ENCODE measurements around the gene OLFM4.
"Not testable (repeated sequence)": the region's sequence is repeated elsewhere in the genome, so short reads cannot be mapped to it uniquely, and the experiment has no call there.

OLFM4 gene, protein sequence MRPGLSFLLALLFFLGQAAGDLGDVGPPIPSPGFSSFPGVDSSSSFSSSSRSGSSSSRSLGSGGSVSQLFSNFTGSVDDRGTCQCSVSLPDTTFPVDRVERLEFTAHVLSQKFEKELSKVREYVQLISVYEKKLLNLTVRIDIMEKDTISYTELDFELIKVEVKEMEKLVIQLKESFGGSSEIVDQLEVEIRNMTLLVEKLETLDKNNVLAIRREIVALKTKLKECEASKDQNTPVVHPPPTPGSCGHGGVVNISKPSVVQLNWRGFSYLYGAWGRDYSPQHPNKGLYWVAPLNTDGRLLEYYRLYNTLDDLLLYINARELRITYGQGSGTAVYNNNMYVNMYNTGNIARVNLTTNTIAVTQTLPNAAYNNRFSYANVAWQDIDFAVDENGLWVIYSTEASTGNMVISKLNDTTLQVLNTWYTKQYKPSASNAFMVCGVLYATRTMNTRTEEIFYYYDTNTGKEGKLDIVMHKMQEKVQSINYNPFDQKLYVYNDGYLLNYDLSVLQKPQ

DNA sequence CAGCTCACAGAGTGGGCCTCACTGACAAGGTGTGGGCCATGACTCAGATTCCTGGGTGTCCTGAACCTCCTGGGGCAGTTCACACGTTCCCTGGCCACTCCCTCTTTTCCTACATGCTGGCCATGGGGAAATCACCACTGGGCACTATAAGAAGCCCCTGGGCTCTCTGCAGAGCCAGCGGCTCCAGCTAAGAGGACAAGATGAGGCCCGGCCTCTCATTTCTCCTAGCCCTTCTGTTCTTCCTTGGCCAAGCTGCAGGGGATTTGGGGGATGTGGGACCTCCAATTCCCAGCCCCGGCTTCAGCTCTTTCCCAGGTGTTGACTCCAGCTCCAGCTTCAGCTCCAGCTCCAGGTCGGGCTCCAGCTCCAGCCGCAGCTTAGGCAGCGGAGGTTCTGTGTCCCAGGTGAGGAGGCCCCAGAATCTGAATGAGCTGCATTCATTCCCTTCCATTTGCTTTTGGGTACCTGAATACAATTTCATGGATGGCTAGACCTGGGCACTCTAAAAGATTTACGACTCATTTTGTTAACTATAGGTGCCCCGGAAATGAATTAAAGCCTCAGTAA lies at the start of gene OLFM4:
Gene OLFM4 (plus strand): TSS at position 177 of the 567 bp plus-strand sequence. CDS start 24 bp downstream, at position 201.
- no peak for DNase-seq

DNA sequence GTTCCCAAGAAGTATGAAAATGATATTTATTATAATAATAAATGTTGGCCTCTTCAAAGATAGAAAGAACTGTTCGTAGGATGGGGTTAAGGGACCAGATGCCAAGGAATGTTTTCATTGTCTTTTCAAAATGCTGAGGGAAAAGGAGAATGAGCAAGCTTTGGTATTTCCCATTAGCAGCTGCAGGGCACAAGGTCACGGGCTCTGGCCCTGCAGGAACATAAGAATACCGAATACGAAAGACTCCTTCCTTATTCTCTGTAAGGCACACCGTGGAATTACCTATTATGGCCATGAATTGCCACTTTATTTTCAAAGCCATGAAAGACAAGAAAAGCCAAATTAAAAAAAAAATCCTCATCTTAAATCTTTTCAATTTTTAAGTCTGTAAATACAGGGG lies 49.6 kb upstream of the OLFM4 start:
- no peak for DNase-seq

GRCh38 chr13:52980695-52981094 lies 47.9 kb upstream of the OLFM4 start:
- no peak for DNase-seq

- DNase-seq: no peak
Measured at GRCh38 chr13:52983836-52984235, 44.8 kb upstream of the OLFM4 start.

DNA sequence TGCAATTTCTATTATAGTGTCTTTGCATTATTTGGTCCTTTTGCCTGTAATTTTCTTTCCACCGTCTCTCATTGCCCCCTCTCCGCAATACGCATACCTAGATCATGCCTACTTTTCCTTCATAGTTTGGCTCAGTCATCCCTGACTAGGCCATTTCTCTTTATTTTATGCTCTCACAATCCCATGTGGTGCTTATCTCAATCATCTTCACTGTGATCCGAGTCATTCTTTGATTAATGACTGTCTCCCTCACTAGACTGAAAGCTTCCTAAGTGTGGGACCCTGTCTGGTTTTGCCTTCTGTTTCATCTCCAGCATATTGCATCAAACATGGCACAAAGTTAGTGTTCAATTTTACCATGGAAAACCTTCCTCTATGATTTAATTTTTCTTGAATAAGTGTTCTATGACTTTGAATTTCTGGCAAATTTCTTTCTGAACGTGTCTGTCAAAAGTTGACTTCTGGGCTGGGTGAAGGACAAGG lies 43.7 kb upstream of the OLFM4 start:
- no peak for DNase-seq

GRCh38 chr13:52991344-52992020 lies 37.1 kb upstream of the OLFM4 start:
- no peak for DNase-seq

DNA sequence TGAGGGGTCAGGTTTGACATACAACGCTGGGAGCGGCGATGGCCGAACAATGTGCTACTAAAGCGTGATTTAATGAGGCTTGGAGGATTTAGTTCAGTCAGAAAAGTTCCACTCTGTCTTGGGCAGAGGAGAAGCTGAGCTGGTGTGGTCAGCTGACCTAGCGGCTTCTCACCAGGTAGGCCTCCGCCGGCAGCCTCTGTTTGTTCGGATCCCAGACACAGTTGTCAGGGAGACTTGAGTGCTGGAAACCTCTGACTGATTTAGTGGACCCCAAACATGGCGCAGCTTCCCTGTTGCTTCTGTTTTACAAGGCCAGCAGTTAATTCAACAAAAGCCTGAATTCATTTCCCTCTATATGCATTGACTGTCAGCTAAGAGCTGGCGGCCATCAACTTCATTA lies 36.5 kb upstream of the OLFM4 start:
- no peak for DNase-seq

DNA sequence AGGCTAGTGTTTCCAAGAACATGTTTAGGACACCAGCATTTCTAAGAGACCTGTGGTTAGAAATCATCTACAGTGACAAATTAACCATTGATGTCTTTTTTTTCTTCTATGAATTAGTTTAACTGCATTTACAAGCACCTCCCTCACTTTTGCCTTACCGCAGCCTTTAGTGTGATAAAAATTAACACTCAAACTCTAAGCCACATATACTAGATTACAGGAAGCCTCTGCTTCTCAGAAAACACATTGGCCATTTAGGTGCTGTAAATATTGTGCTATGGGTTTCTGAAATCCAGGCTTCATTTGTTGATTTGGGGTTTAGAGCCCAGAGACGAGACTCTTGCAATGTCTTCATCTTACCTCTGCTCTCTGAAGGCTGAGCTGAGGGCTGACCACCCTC lies 34.6 kb upstream of the OLFM4 start:
- no peak for DNase-seq

DNA sequence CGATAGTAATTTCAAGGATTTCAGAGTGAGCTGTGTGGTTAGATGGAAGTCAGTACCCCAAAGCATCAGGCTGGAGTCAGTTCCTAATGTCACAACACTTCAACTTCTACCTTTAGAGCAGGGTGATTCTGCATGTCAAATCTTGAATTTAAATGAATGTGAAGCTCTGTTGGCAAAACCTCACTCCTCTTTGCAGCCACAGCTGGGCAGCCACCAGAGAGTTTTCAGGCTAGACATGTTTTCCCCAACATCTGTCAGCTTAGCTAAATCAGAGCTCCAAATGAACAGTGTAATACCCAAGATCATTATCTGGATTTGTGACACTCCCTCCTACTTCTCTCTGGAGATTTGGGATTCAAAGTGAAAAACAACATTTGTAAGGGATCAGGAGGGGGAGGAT lies 33.7 kb upstream of the OLFM4 start:
- no peak for DNase-seq

GRCh38 chr13:52995946-52996345 lies 32.7 kb upstream of the OLFM4 start:
- DNase-seq: no peak

- no peak for DNase-seq
Measured at GRCh38 chr13:52997951-52998876, 30.4 kb upstream of the OLFM4 start.

GRCh38 chr13:52999093-52999696 lies 29.4 kb upstream of the OLFM4 start:
- DNase-seq: no peak

DNA sequence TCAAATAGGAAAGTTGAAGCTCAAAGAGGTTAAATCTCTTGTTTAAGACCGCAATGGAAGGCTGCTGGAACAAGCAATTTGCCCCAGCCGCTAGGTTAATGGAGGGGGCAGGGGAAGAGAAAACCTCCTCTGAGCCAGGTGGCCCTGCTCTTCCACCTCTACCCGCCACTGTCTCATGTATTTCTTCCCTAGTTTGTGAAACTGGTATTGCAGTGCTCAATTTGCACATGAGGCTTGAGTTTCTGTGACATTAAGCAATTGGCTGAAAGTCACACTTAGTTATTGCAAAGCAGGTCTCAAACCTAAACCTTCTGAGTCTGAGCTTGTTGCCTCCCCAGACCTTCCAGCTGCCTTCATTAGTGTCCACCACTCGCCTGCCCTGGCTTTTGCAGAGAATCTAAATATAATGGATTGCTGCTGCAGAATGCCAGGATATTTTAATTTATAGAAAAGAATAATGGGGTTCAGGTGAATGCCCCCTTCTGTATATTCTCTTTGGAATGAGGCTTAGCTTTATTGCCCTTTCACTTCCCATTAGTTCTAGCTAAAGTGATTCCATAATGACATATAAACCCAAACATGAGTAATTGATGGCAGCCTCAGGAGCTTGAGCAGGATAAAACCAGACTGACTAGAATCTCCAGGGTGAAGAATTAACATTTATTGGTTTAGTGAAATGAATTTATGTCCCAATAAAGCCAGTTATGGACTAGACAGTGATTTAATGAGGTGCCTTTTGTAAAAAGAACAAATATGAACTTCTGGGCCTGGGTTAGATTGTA lies 27.0 kb upstream of the OLFM4 start:
- no peak for DNase-seq

DNA sequence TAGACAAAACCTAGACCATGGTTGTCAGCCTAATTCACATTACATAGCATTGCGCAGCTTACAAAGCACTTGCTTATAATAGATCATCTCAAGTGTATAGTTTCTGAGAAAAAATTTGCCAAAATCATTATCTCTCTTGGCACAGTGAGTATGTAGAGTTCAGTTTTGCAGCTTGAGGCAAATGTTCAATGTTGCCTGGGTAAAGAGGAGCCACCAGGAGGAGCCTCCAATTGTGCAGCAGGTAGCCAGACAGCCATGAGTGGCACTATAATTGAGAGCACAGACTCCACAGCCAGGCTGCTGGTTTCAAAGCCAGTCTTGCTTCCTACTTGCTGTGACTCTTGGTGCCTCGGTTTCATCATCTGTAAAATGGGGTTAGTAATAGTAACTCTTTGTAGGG lies 24.0 kb upstream of the OLFM4 start:
- no peak for DNase-seq

- DNase-seq: no peak
Measured at GRCh38 chr13:53005626-53006025, 23.0 kb upstream of the OLFM4 start.

GRCh38 chr13:53007872-53008271 lies 20.7 kb upstream of the OLFM4 start:
- DNase-seq: no peak

GRCh38 chr13:53010374-53011105 lies 18.1 kb upstream of the OLFM4 start:
- DNase-seq: no peak

GRCh38 chr13:53012707-53013106 lies 15.9 kb upstream of the OLFM4 start:
- no peak for DNase-seq

- no peak for DNase-seq
Measured at GRCh38 chr13:53013113-53013512, 15.5 kb upstream of the OLFM4 start.

DNA sequence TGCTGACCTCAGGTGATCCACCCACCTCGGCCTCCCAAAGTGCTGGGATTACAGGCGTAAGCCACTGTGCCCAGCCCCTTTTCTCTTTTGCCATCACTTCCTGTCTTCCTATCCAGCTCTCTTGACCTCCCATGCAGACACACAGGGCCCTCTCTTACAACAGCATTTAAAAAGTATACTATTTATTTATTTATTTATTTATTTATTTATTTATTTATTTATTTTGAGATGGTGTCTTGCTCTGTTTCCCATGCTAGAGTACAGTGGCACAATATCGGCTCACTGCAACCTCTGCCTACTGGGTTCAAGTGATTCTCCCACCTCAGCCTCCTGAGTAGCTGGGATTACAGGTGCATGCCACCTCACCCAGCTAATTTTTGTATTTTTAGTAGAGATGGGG lies 14.6 kb upstream of the OLFM4 start:
- not testable (repeated sequence) for DNase-seq

All from stimulated activated CD4-positive, alpha-beta T cell treated with anti-CD3 and anti-CD28 coated beads, Interleukin-2, amount 100 ng/mL, for 48 hours (primary cell).